Vagina (tissue), 2 donors: ENCODE data around the gene NLRX1.
"Not testable (repeated sequence)": the region's sequence is repeated elsewhere in the genome, so short reads cannot be mapped to it uniquely, and the experiment has no call there.

Experiments
- POLR2A ChIP-seq, 2 donors: fragments of 450-650 bp; IDR thresholded peaks; one replicate each; pipeline ENCODE4 v1.6.1; 2017; ENCODE audit warnings: antibody characterized with exemption in 2 of 2, mild to moderate bottlenecking in 2 of 2, moderate library complexity in 2 of 2
- TF ChIP-seq, protein P1 (sequence below), 3 experiments: fragments of 450-650 bp in 2 of 3; fragments of 200-600 bp in 1 of 3; sonication (generic) in 1 of 3; IDR thresholded peaks; one replicate each; pipeline ENCODE4 v1.5.1; 2017 to 2019; ENCODE audit warnings: antibody characterized with exemption in 3 of 3, mild to moderate bottlenecking in 2 of 3, moderate library complexity in 2 of 3

DNA sequence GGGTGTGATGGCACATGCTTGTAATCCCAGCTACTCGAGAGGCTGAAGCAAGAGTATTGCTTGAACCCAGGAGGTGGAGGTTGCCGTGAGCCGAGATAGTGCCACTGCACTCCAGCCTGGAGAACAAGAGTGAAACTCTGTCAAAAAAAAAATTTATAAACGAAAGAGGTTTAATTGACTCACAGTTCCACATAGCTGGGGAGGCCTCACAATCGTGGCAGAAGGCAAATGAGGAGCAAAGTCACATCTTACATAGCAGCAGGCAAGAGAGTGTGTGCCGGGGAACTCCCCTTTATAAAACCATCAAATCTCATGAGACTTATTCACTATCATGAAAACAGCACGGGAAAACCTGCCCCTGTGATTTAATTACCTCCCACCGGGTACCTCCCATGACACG, 15.9 kb downstream of the NLRX1 start:
- TF ChIP-seq POLR2A (IDR thresholded peaks at IDR 0.05) = not testable (repeated sequence)
- TF ChIP-seq, protein P1, sequence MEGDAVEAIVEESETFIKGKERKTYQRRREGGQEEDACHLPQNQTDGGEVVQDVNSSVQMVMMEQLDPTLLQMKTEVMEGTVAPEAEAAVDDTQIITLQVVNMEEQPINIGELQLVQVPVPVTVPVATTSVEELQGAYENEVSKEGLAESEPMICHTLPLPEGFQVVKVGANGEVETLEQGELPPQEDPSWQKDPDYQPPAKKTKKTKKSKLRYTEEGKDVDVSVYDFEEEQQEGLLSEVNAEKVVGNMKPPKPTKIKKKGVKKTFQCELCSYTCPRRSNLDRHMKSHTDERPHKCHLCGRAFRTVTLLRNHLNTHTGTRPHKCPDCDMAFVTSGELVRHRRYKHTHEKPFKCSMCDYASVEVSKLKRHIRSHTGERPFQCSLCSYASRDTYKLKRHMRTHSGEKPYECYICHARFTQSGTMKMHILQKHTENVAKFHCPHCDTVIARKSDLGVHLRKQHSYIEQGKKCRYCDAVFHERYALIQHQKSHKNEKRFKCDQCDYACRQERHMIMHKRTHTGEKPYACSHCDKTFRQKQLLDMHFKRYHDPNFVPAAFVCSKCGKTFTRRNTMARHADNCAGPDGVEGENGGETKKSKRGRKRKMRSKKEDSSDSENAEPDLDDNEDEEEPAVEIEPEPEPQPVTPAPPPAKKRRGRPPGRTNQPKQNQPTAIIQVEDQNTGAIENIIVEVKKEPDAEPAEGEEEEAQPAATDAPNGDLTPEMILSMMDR (IDR thresholded peaks at IDR 0.05) = not testable (repeated sequence)
